GM21423 (cell line): ENCODE data around the gene TEAD4.

Source experiments
- ATAC-seq: cut with Tn5 transposase; IDR thresholded peaks from one replicate; pipeline ENCODE4 v1.9.1; 2021; ENCODE audit warnings: mild to moderate bottlenecking, moderate library complexity; ENCODE audit not compliant: unreplicated experiment

TEAD4 gene

DNA sequence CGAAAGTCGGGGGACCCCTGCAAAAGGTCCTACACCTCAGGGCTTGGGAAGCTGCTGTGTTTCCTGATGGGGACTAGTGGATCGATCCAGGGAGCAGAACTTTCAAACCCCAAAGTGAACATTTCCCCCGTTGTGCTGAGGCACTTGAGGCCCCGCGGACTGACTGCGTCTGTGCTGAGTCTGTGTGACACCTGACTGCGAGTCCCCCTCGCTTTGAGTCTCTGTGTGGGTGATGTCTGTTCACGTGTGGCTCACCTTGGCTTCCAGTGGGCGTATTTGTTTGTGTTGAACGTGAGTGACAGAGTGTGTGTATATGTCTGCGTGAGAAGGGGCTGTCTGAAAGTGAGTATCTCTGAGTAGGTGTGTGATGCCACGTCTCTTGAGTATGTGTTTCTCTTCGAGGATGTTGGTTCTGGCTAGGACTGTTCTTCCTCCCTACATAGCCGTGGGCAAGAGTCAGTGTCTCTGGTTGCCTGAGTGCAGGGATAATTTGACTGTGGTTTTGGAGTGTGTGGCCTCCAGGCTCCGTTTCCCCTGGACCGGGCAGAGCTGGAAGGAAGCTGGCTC is 1.3 kb downstream of the TEAD4 start:
- ATAC-seq, result no peak

DNA sequence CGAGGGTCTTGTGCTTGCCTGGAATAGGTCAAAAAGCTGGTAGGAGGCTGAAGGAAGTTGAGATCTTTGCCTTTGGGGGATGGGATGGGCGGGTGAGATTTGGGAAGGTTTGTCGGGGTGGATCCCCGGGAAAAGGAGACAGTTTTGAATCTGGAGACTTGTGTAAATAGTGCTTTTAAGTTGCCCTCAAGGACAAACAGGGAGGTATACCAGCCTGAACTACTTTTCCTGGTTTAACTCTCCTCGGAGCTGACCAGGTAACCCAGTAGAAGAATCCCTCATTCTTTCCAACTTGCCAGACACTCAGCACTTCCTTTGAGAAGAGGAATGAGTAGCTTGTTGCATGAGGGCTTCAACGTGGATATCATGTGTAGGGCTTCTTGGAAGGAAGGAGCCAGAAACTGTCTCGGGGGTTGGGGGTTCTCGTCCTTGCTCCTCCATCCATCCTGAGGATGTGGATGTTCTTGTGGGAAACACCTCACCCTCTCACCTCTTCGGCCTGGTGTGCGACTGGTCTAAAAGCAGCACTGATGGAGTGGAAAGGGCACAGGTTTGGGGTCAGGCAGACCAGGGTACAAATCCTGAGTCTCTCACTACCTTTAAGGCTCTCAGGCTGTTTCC is 1.9 kb downstream of the TEAD4 start:
- no peak for ATAC-seq

DNA sequence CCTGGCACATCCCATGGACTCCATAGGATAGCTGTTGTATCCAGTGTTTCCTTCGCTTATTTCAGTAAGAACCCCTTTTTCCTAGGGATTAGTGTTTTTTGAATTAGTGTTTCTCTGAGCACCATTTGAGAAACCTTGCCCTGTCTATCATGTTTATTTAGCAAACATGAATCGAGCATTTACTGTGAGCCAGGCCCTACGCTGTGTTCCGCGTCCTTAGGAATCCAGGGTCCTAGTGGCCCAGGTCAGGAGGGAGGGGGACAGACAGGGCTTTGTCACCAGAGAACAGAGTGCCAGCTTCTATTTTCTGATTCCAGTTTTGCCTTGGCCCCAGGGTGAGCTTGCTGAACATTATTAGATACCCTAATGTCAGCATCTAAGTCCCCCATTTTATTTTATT is 2.5 kb downstream of the TEAD4 start:
- ATAC-seq, result no peak

DNA sequence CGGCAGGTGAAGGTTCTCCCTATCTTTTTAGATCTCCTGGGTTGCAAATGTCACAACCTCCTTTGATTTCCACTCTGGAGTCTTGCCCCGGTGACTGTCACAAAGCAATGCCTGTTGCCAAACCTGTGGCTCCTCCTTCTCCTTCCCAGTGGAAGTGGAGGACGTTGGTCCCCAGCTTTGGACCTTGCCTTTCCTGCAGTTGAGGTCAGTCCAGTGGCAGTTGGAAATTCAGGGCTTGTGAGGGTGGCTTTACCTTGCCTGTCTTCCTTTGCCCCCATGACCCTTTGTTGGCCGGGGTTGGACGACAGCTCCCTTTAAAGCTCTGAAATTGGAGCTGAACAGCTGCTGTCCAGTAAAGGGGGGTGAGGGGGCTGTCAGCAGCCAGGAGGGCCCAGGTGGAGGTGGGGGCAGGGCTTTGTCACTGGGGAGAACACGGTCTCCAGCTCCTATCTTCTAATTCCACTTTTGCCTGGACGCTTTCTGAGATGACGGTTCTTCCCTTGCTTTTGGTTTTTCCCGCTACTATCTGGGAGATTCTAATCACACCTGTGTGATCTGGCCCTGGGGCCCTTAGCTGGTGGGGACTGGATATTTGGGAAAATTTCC is 4.1 kb downstream of the TEAD4 start:
- ATAC-seq, result no peak

DNA sequence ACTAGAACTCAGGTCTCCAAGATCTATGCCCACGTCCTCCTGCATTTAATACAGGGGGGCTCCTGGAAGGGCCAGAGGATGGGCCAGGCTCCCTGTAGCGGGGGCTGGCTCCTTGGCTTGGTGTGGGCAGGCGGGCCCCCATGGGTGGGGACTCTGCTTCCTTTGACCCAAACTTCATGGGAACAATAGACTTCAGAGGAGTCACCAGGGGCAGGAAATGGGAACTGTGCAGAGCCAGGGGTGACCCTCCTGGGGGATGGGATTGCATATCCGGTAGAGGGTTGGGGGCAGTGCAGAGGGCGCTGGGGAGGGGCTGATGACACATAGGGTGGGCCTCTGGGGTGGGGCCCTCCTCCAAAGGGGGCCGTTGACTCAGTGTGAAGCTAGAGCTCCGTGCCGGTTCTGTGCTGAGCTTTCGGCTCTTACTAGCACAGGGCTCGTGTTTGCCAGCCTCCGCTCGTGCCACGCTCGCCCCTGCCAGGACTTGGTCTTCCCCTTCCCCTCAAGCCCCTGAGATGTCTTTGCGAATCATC is 4.6 kb downstream of the TEAD4 start:
- no peak for ATAC-seq

DNA sequence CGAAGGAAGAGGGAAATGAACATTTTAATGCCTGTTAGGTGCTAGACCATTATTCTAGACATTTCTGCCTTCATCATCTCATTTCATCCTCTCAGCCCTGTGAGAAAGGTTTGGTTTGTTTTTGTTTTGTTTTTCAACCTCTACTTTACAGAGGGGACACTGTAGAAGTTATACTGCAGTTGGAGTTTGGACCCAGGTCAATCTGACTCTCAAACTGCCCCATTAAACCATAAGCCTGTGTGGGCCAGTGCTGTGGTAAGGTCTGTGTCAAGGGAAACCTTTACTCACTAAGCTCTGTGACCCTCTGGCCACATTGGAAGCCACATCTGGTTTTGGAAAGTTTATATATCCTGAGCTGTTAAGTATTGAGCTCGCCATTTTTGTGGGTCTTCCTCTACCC is 8.5 kb downstream of the TEAD4 start:
- no peak for ATAC-seq

DNA sequence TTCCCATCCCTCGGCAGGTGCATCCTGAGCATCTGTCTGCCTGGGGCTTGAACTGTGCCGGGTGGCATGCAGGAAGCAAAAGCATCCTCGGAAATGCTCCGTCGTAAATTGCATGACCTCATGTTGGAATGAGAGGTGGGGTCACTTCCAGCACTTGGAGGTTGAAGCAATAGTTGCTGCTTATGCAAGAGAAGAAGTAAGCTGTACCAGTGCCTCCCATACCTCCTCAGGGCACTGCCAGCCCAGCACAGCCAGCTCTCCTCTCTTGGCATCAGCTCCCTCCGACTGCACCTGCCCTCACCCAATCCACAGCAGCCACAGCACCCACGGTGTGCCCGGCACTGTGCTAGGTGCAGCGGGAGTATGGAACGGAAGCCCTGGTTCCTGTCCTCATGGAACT is 11.5 kb downstream of the TEAD4 start:
- ATAC-seq, result no peak

DNA sequence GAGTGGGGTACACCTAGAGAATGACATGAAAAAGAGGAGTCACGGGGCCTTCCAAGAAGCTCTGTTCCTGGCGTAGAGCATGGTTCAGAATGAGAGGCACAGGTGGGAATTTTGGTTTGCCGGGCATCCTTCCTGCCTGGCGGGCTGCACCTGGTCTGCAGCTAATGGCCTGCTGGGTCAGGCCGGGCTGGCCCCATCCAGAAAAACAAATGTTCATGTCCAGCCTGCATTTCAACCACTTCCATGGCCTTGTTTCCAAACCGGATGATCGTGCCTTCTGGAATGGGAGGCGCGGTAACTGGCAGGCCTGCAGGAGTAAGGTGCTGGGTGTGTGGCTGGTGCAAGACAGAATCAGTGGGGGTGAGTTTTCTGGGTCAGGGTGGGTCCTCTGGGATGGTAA is 14.4 kb downstream of the TEAD4 start:
- no peak for ATAC-seq

DNA sequence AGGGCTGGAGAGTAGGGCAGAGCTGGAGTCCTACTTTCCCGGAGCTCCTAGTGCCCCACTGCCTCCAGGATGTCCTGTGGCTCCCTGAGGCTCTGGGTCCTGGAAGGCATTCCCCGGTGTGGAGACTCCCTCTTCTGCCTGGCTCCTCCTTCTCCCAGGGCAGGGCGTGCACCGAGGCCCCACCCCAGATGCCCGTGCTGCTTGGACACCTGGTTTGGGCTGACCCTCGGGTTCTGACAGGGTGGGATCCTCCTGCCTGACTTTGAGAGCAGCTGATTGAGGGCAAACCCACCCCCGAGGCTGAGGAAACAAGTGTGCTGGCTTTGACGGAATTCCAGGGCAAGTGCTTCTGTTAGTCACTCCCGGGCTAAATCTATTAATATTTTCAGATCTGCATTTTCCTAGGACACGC is 15.4 kb downstream of the TEAD4 start:
- ATAC-seq, result no peak

DNA sequence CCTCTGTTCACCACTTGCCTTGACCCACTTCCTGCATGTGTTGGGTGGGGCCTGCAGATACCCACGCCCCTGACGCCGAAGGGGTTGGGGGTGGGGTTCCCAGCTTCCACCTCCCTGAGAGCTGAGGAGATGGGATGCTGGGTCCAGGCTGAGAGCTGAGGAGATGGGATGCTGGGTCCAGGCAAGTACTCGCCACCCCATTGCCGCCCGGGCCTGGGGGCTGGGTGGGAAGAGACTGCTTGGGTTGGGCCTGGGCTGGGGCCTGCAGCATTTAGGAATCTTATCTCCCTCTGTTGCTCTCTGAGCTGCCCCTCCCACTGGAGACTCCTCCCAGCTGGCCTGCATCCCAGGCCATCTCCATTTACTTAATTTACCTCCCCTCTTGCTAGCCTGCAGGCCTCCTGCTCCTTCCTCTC is 17.4 kb downstream of the TEAD4 start:
- no peak for ATAC-seq

DNA sequence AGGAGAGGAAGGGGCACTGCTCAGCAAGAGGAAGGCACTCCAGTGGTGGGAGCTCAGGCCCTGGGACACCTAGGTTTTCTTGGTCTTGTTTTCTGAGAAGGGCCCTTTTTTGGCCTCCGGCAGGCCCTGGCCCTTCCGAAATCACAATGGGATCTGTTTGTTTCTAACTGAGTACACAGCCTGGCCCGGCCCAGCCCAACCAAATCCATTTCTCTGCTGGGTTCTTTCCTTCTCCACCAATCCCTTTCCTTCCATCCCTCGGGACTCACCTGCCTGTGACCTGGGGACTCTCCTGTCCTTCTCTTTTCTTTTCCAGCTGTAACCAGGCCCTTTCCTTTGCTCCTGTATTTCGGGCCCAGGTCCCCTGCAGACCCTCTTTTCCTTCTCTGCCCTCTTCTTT is 18.6 kb downstream of the TEAD4 start:
- no peak for ATAC-seq

DNA sequence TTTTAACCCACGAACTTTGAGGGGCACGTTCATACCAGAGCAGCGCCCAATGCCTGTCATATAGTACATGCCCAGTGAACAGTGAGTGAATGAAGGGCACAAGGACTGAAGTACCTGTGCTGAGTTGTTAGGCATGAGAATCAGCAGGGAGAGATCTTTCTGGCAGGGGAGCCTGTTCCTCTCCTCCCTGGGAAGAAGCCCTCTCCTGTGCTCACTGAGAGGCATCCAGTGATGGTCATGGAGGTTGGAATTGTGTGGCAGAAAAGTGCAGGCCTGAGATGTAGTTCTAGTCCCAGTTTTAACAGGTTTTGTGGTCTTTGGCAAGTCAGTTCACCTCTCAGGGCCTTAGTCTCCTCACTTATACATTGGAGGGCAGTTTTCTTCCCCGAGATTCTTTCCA is 20.6 kb downstream of the TEAD4 start:
- ATAC-seq, result no peak

DNA sequence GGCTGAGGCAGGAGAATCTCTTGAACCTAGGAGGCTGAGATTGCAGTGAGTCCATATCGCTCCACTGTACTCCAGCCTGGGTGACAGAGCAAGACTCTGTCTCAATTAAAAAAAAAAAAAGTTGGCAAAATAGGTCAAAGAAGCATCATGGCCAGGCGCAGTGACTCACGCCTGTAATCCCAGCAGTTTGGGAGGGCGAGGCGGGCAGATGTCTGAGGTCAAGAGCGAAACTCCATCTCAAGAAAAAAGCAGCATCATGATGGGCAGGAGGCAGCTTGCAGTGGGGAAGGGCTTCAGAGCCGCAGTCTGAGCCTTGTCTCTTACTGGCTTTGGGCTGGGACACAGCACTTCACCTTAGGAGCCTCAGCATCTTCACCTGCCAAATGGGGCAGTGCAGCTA is 21.4 kb downstream of the TEAD4 start:
- no peak for ATAC-seq

DNA sequence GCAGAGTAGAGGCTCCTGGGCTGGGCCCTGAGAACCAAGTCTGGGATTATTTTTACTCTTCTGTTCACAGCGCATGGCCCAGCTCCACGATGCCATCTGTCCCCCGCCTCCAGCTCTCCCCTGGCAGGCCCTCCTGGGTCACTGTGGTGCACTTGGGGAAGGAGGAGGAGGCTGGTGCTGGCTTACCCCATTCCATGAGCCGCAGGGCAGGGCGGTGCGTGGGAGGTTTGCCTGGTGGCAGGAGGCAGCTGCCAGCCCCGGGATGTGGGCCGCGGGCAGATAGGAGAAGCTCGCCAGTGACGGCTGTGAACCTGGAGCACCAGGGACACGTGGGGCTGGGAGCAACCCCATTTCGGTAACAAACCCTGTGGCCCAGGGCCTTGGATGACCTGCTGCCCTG is 23.2 kb downstream of the TEAD4 start:
- ATAC-seq, result no peak

DNA sequence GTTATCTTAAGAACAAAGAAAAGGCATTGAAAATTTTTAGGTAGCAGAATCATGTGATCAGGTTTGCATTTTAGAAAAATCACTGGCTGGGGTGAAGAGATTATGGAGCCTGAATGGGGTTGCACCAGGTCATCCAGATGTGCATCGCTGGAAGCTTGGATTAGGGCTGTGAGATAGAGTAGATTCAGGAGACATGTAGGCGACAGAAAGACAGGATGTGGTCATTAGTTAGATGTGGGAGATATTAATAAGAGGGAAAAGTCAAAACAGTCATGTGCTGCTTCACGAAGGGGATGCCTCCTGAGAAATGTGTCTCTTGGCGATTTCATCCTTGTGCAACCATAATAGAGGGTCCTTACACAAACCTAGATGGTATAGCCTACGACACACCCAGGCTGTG is 25.1 kb downstream of the TEAD4 start:
- no peak for ATAC-seq

DNA sequence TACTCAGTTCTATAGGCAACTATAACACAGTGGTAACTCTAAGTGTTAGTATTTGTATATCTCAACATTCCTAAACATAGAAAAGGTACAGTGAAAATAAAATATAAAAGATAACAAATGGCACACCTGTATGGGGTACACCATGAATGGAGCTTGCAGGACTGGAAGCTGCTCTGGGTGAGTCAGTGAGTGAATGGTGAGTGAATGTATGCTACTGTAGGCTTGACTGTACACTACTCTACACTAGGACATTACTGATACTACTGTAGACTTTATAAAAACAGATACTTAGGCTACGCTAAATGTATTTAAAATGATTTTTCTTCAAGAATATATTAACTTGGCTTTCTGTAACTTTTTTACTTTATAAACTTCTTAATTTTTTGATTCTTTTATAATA is 25.5 kb downstream of the TEAD4 start:
- ATAC-seq, result no peak

DNA sequence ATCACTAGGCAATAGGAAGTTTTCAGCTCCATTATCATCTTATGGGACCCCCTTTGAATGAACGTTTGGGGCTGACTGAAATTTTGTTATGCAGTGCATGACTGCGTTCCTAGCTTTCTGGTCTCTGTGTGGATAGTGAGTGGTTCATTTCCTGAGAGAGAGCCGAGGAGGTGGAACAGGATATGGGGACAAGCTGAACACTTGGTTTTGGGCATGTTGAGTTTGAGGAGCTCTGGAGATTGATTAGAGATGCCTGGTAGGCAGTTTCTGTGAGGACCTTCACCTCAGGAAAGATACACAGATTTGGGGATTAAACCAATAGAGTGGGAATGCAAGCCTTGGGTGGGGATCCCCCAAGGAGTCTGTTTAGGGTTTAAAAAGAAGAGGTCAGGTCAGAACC is 27.7 kb downstream of the TEAD4 start:
- ATAC-seq, result no peak

DNA sequence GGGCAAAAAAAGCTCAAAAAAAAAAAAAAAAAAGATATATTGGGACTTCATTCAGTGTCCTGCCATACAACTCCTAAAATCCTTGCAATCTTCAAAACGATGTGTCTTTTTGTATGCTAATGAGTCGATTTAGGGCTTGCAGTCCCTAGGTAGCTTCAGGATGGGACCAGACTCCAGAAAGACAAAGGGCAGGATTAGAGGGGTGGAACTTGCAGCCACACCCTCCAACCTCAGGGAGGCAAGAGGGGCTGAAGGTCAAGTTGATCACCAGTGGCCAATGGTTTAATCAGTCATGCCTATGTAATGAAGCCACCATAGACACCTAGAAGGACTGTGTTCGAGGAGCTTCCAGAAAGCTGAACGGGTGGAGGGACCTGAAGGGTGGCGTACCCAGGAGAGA is 29.3 kb downstream of the TEAD4 start:
- no peak for ATAC-seq

DNA sequence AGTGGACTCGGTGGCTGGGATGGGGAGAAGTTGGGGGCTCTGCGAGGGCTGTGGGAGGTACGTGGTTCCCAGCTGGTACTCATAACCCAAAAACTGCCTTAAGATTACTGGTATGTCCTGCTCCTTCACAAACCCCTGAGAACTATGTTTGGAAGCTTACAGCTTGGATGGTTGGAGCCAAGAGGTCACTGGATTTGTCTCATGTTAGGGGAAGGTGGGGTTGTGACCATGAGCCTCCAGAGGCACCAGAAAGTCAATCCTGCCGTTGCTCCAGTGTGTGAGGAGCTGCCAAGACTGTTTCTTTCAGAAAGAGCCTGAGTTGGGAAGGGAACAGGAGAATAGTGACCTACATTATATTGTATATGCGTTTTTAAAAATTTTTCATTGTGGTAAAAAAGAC is 33.5 kb downstream of the TEAD4 start:
- no peak for ATAC-seq

DNA sequence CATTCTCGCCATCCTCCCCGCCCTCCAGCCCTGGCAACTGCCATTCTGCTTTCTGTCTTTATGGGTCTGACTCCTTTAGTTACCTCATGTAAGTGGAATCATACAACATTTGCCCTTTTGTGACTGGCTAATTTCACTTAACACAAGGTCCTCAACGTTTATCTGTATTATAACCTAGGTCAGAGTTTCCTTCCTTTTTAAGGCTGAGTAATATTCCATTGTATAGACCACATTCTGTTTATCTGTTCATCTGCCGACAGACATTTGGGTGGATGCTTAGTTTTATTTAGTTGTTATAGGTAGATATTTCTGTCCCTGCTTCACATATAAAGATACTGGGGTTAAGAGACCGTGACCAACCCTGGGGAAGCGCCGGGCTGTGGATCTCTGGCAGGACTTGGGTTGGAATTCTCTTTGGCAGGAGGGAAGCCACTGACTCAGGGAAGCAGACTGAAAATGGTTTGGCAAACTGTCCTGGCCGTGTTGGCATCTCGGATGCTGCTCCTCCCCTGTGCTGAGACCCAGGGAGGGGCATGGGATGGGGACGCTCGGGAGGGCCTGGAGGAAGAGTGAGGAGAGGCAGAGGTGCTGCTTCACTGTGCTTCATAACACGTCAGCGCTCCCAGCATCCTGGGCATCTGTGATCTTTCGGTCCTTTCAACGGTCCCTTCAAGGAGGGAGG is 38.9 kb downstream of the TEAD4 start:
- no peak for ATAC-seq

DNA sequence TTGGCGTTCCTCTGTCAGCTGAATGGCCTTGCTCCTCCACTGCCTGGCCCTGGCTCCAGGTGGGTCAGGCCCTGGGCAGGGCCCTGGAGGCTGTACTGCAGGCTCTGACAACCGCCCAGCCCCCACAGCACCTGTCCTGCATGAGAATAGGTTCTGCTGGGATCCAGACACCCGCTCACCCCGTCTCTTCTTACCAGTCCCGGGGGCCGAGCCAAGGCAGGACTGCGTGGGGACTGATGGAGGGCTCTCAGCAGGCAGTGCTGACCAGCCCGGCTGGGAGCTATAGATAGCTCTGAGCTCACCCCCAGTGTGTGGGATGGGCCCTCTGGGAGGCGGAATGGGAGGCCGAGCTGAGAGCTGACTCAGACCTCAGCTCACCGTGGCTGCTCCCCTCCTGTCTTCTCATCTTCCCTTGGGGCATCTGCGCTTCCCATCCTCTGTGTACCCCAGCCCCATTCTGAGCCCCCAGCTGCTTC is 39.6 kb downstream of the TEAD4 start:
- ATAC-seq, result no peak

DNA sequence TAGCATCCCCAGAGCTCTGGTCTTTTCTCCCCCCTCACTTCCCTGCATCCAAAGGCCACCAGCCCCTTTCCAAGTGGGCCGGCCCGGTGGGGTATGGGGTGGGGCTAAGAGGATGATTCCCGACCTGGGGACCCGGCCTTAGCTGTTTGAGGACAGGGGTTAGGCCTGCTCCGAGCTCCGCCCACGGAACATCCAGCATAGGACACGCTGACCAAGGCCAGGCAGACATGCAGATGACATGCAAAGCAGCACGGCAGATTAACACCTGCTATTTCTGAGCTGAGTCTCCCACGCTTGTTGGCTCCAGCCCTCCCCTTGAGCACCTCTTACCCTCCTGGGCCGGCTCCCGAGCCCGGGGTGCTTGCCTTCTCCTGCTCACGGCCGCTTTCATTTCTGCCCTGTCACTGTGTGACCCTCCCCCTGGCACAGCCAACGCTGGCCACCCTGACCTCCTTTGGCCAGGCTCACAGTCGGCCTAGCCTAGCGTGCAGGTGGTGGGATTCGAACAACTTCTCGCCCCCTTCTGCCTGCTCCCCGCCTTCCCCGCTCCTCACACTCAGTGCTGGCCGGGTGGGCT is 40.2 kb downstream of the TEAD4 start:
- ATAC-seq, result no peak
